GM18505 (cell line): ENCODE data around the gene GPR137.

ENCODE experiments used
- ATAC-seq: cut with Tn5 transposase; IDR thresholded peaks from one replicate; pipeline ENCODE4 v1.9.1; 2021; ENCODE audit not compliant: unreplicated experiment
- POLR2A ChIP-seq: IDR thresholded peaks from 4 replicates; pipeline ENCODE4 v1.6.1; 2011; ENCODE audit warnings: borderline replicate concordance; ENCODE audit not compliant: insufficient read depth, insufficient read length; ENCODE audit errors: extremely low read depth

Gene GPR137

GRCh38 chr11:64252003-64252872 lies 33.4 kb upstream of the GPR137 start:
- ATAC-seq = no peak
- TF ChIP-seq POLR2A = no peak

- no peak for TF ChIP-seq POLR2A
- no peak for ATAC-seq
These were observed 32.6 kb upstream of the GPR137 start for GRCh38 chr11:64253043-64253442.

GRCh38 chr11:64253481-64253880 lies 32.2 kb upstream of the GPR137 start:
- no peak for ATAC-seq
- TF ChIP-seq POLR2A = no peak

- no peak for TF ChIP-seq POLR2A
- no peak for ATAC-seq
These were observed 31.3 kb upstream of the GPR137 start for GRCh38 chr11:64254326-64254725.

- no peak for ATAC-seq
- no peak for TF ChIP-seq POLR2A
These were observed 30.2 kb upstream of the GPR137 start for GRCh38 chr11:64255135-64256128.

GRCh38 chr11:64256300-64256699 lies 29.3 kb upstream of the GPR137 start:
- no peak for ATAC-seq
- no peak for TF ChIP-seq POLR2A

GRCh38 chr11:64258356-64258755 lies 27.3 kb upstream of the GPR137 start:
- no peak for TF ChIP-seq POLR2A
- no peak for ATAC-seq

- TF ChIP-seq POLR2A = no peak
- no peak for ATAC-seq
These were observed 26.6 kb upstream of the GPR137 start for GRCh38 chr11:64258946-64259532.

- no peak for ATAC-seq
These were observed 26.0 kb upstream of the GPR137 start for GRCh38 chr11:64259533-64260067.

GRCh38 chr11:64260147-64260708 lies 25.4 kb upstream of the GPR137 start:
- ATAC-seq = no peak
- TF ChIP-seq POLR2A = no peak

More at GRCh38 chr11:64259533-64260067, 26.0 kb upstream of the GPR137 start:
- no peak for TF ChIP-seq POLR2A

GRCh38 chr11:64261556-64262080 lies 24.0 kb upstream of the GPR137 start:
- no peak for TF ChIP-seq POLR2A
- no peak for ATAC-seq

- ATAC-seq = no peak
- no peak for TF ChIP-seq POLR2A
These were observed 23.2 kb upstream of the GPR137 start for GRCh38 chr11:64262271-64263002.
